ENCODE measurements around the gene BCAT1. TPM values are rescaled to one million over a fixed set of nuclear protein-coding genes. Genes with fewer than 3 reads are reported as not detected.
"Not testable (repeated sequence)": the region's sequence is repeated elsewhere in the genome, so short reads cannot be mapped to it uniquely, and the experiment has no call there.

The BCAT1 gene
- total RNA-seq, 1 experiment from 2014 or later = not detected

DNA sequence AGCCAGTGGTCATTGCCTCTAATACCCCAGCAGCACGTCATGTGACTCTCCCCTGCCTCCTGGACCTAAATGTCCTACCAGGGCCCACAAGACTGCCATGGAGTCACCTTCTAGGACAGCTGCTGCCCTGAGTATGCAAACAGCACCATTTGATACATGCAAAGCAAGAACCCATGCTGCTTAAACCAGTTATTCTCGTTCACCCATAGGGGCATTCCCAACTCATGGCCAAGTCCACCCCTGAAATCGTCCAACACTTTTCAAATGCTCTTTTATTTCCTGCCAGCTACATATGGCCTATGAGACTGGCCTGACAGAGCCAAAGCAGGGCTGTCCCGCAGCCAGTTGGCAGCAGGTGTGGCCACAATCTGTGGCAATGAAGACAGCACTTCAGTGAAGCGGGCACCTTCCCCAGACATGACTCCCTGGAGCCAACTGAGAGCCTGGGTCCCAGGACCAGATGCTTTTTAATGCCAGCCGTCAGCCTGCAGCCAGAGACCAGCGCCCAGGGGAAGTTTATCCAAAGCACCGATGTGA is 99.9 kb downstream of the BCAT1 start:
- DNase-seq (ENCODE audit: low read depth) = no peak
- in situ Hi-C loops (cut with HindIII; ENCODE audit: low pct_unique_long_range_greater_than_20kb, low sequenced_read_pairs) = no loop called here

DNA sequence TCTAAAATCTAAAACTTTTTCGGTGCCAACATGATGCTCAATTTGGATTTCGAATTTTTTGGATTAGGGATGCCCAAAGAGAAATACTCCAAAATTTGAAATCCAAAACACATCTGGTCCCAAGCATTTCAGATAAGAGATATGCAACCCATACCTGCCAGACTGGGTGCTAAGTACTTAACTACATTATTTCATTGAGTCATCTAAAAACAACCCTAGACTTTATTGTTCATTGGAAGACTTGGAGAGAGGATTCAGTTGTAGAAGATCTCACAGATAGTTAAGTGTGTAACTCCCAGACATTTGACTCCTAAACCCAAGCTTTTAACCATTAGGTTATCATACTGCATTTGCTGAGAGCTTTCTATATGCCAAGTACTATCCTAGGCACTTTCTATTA is 102.2 kb downstream of the BCAT1 start:
- in situ Hi-C loops (cut with HindIII; ENCODE audit: low pct_unique_long_range_greater_than_20kb, low sequenced_read_pairs) = no loop called here
- no peak for DNase-seq (ENCODE audit: low read depth)

DNA sequence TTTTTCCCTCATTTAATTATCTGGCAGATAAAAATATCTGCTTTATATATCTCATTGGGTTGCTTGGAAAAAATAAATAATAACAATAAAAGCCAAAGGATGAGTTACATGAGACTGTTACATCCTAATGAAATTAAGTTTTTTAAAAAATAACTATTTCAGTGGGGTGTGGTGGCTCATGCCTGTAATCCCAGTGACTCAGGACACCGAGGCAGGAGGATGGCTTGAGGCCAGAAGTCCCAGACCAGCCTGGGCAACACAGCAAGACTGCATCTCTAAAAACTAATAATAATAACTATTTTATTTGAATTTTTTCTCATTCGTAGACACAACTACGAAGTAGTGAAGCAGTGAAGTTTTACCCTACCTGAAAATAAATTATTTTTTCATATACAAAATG is 103.3 kb downstream of the BCAT1 start:
- no peak for DNase-seq (ENCODE audit: low read depth)
- in situ Hi-C loops (cut with HindIII; ENCODE audit: low pct_unique_long_range_greater_than_20kb, low sequenced_read_pairs) = no loop called here

DNA sequence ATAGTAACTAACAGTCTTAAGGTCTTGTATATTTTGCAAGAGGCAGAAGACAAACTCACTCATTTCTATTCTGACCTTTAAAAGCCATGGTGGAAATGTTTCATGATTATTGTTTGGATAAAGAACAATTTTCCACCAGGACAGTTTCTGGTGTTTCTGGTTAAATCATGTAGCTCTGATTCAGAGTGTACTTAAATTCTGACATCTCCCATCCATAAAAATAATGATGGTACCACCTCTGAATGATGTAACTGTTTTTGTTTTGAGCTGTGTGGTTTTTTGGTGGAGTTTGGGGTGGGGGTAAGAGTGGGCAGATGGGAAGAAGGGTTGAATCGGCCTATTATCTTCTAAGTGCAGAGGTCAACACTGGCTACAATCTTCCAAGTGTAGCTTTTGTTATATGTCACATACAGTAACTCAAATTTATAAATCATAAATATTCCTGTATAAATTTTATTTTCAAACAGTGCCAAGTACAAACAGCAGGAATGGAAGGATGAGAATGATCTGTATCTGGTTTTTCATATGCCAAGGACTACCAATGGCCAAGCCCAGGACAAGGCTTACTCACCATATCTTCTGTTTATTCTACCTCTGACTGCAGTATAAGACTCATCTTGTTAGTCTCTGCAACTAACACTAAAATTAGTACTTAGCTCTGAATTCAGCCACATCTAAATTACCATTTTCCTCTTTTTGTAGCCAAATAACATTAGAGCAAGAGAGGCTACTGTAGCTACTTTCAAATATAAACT is 108.7 kb downstream of the BCAT1 start:
- no peak for DNase-seq (ENCODE audit: low read depth)
- in situ Hi-C loops (cut with HindIII; ENCODE audit: low pct_unique_long_range_greater_than_20kb, low sequenced_read_pairs) = no loop called here

DNA sequence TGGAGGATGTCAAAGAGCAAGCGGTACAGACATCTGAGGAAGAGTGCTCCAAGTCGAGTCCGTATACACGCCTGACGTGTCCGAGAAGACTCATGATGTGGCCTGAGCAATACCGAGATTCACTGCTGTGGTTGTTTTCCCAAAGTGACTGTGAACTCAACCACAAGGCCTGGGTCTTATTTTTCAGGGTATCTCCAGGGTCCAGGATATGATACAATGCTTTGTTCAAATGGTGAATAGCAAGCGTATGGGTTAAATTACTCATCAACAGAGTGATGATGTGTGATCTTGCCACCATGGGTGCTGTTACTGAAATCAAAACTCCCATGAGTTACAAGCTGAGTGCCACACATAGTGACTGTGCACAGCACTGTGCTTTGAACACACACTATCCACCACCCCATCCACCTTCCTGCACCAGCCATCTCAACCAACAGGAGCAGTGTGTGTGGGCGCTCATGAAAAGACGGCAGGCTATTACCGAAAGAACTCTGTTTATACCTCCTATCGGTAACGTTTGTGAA is 109.6 kb downstream of the BCAT1 start:
- in situ Hi-C loops (cut with HindIII; ENCODE audit: low pct_unique_long_range_greater_than_20kb, low sequenced_read_pairs) = no loop called here

DNA sequence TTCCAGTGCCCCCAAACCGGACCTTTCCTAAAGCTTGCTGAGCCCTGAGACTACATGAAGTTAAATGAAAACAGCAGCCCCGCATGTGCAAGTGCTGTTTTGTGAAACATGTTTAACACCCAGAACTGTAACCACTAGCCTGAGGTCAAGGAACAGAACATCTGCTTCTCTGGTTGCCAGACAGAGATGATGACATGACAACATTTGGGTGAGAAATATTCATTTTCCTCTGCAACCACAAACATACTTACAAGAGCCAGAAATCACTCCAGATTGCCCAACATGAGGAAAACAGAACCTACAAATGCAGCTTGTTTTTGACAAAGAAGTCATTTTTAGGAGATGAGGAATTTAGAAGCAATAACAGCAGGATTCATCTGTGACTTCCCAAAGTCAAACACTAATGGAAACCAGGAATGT is 110.4 kb downstream of the BCAT1 start:
- in situ Hi-C loops (cut with HindIII; ENCODE audit: low pct_unique_long_range_greater_than_20kb, low sequenced_read_pairs) = no loop called here
- DNase-seq (ENCODE audit: low read depth) = no peak

More for the DNA sequence above, 109.6 kb downstream of the BCAT1 start:
- no peak for DNase-seq (ENCODE audit: low read depth)

DNA sequence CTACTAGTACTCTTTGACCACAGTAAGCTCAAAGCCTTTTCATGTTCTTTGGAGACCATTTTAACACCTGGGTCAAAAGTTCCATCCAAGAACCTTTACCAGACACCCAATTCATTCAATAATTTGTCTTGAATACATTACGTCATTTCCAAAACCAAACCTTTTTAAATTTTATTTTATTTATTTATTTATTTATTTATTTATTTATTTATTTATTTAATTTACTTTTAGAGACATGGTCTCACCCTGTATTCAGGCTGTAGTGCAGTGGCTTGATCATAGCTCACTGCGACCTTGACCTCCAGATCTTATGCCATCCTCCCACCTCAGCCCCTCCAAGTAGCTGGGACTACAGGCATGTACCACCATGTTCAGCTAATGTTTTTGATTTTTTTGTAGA is 113.5 kb downstream of the BCAT1 start:
- in situ Hi-C loops (cut with HindIII; ENCODE audit: low pct_unique_long_range_greater_than_20kb, low sequenced_read_pairs) = no loop called here
- no peak for DNase-seq (ENCODE audit: low read depth)

DNA sequence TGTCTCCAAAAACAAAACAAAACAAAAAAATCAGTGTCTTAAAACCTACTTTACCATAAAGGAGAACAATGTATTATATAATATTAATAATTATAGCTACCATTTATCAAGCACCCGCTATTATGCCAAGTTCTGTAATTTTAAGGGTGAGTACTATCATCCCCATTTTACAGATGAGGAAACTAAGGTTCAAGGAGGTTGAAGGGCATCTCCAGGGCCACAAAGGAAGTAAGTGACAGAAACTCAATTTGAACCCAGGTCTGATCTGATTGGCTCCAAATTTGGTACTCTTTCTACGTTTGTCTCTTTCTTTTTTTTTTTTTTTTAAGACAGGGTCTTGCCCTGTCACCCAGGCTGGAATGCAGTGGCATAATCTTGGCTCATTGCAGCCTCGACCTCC is 115.4 kb downstream of the BCAT1 start:
- in situ Hi-C loops (cut with HindIII; ENCODE audit: low pct_unique_long_range_greater_than_20kb, low sequenced_read_pairs) = no loop called here

DNA sequence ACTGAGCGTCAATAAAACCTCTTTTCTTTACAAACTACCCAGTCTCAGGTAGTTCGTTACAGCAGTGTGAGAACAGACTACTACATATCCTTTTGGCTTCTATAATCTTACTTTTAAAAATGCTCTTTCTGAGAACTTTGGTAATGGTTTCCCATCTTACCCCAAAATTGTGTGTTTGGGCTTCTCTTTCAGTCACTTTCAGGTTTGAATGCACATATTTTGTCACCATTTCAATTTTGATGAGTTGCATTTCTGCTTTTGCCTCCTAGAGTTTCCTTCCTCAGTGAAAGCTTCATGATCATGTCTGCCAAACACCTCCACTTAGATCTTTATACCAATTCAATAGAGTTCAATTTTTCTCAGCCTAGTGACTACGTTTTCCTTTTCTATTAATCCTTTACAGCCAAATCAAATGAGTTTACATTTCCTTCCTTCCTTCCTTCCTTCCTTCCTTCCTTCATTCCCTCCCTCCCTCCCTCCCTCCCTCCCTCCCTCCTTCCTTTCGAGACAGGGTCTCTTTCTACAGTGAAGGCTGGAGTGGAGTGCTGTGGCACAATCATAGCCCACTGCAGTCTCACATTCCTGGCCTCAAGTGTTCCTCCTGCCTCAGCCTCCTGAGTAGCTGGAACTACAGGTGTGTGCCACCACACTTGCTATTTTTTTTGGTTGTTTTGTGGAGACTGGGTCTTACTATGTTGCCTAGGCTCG is 124.9 kb downstream of the BCAT1 start:
- in situ Hi-C loops (cut with HindIII; ENCODE audit: low pct_unique_long_range_greater_than_20kb, low sequenced_read_pairs) = no loop called here
- no peak for DNase-seq (ENCODE audit: low read depth)

More for the DNA sequence above, 115.4 kb downstream of the BCAT1 start:
- DNase-seq (ENCODE audit: low read depth) = no peak

DNA sequence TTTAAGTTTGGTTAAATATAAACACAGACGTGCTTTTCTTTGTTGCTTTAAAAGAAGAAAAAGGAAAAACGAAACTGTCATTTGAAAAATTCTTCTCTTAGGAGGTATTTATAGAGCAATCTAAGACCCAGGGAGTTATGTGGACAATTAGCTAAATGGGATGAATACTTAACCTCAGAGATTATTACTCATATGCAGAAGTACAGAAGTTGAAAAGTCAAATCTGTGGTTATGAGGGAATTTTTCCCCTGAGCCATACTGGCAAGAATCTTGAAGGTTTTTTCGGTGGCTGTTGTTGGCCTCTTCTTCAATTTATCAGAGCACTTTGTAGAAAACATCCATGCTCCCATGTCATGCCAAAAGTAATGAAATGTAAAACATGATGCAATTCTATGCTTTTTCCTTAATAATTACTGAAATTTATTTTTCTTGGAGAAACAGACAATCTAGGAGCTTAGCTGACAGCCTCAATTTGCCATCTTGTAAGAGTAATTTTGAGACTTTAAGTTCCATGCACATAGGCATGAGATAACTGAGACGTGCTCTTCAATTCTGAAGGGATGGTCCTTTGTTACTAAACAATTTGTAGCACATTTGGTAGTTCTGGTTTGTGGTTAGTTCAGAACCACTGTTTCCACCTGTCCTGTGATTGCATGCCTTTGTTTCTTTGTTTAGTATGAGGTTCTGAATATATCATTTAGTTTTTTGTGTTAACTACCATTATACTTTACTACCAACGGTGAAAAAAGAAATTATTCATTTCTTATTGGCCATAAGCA is 126.6 kb downstream of the BCAT1 start:
- DNase-seq (ENCODE audit: low read depth) = no peak
- in situ Hi-C loops (cut with HindIII; ENCODE audit: low pct_unique_long_range_greater_than_20kb, low sequenced_read_pairs) = no loop called here

DNA sequence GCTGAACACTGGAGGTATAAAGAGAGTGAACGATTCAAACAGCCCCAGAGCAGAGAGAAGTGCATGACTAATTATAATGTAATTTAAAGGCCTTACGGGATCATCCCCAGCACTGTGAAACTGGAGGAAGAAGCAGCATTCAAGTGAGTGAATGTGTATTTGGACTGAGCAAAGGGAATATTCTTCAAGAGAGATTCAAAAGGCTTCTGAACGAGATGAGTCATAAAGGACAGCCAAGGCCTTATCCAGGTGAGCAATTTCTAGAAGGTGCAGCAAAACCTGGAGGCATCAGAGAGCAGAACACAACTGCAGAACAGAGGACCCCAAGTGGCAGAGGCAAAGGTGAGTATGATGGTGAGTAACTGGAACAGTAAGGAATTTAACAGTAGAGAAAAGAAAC is 127.2 kb downstream of the BCAT1 start:
- no peak for DNase-seq (ENCODE audit: low read depth)

DNA sequence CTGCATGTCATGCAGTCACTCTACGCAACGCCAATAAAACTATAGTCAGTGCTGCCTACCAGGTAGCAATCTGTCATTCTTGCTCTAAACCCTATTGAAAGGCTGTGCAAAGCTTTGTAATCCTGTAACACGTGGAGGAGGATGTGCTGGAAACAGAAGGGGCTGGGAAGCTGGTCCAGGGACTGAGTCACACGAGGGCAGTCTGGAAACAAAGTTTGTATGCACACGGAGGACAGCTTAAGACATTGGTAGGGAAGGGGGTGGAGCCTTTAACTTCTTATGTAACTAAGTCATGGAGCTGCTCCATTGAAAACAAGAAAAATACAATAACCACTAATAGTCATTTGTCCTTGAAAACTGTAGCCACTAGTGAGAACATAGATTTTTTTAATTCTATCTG is 128.0 kb downstream of the BCAT1 start:
- no peak for DNase-seq (ENCODE audit: low read depth)
- in situ Hi-C loops (cut with HindIII; ENCODE audit: low pct_unique_long_range_greater_than_20kb, low sequenced_read_pairs) = no loop called here

More for the DNA sequence above, 127.2 kb downstream of the BCAT1 start:
- in situ Hi-C loops (cut with HindIII; ENCODE audit: low pct_unique_long_range_greater_than_20kb, low sequenced_read_pairs) = no loop called here

DNA sequence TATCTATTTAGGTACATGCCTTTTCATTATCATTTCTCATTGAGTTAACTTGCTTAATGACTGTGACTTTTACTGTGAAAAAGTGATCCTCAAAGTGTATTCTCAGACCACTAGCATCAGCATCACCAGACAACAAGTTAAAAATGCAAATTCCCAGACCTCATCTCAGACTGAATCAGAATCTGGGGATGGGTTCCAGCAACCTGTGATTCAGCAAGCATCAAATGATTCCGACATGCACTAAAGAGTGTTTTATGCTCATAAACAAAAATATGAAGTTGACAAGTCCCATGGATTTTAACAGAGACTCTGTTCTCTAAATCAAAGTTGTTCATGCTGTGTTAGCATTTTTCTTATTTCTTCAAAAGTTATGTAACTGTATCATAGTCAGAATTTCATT is 130.6 kb downstream of the BCAT1 start:
- in situ Hi-C loops (cut with HindIII; ENCODE audit: low pct_unique_long_range_greater_than_20kb, low sequenced_read_pairs) = no loop called here
- DNase-seq (ENCODE audit: low read depth) = no peak

DNA sequence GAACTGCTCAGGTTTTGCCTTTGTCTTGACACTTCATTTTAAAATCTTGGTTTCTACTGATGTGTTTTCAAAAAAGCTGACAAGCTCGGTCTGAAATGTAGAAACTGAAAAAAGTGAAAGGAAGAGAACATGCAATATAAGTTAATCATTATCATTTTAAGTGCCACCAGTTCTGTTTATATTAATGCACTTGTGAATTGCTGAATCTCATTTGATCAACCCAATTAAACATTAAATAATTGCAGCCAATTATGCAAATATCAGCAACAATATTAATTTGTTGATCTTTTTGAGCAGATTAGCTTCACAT is 133.8 kb downstream of the BCAT1 start:
- in situ Hi-C loops (cut with HindIII; ENCODE audit: low pct_unique_long_range_greater_than_20kb, low sequenced_read_pairs) = no loop called here
- no peak for DNase-seq (ENCODE audit: low read depth)

DNA sequence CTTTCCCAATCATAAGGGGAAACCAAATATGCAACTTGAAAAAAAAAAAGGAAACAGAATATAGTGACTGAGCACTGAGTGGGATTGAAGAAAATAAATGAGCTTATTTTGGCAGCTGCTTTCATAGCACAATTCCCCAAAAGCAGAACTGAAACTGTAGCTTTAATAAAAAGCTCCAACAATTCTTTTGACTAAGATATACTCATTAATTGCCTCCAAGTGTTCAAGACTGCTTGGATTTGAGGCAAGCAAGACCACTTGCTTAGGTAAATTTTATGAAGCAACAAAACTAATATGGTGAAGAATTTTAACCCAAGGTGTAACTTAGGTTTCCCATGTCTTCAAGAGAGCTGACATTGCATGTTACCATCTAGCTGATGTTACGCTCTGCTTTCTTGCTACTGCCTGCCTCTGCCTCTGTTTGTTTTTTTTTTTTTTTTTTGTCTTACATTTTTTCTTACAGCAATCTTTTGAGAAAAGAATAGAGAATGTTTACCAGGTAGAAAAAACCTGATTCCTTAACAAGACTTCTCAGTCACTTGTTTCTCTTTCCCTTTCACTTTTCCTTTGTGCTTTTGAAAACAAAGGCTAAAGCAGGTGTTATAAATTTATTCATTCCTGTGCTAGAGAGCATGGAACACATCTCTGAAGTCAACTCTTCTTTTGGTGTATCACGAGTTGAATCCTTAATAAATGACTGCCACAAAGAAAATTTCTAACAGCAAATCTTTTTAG is 134.4 kb downstream of the BCAT1 start:
- in situ Hi-C loops (cut with HindIII; ENCODE audit: low pct_unique_long_range_greater_than_20kb, low sequenced_read_pairs) = no loop called here
- DNase-seq (ENCODE audit: low read depth) = no peak

DNA sequence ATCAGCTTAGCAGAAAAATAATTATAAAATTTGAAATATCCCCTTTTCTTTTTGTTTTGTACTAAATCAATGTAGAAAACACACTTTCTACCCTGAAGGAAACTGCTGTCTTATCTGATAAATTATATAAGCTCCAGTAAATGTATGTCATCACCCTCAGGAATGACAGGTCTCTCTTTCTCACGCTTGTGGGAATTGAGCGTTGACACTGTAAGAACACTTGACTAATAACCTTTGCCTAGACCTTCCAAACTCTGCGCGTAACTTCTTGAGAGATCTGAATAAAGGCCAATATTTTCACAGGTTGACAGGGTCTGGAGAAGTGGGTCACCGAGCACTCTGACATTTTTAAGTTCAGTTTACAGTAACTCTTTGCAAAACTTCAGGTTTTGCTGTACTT is 138.5 kb downstream of the BCAT1 start:
- in situ Hi-C loops (cut with HindIII; ENCODE audit: low pct_unique_long_range_greater_than_20kb, low sequenced_read_pairs) = no loop called here
- DNase-seq (ENCODE audit: low read depth) = no peak

DNA sequence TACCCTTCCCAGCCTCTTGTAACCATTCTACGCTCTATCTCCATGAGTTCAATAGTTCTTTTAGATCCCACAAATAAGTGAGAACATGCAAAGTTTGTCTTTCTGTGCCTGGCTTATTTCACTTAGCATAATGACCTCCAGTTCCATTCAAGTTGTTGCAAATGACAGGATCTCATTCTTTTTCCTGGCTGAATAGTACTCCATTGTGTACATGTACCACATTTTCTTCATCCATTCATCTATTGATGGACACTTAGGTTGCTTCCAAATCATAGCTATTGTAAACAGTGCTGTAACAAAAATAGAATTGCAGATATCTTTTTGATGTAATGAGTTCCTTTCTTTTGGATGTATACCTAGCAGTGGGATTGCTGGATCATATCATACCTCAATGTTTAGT is 139.6 kb downstream of the BCAT1 start:
- in situ Hi-C loops (cut with HindIII; ENCODE audit: low pct_unique_long_range_greater_than_20kb, low sequenced_read_pairs); DNase-seq (ENCODE audit: low read depth): not testable (repeated sequence)

DNA sequence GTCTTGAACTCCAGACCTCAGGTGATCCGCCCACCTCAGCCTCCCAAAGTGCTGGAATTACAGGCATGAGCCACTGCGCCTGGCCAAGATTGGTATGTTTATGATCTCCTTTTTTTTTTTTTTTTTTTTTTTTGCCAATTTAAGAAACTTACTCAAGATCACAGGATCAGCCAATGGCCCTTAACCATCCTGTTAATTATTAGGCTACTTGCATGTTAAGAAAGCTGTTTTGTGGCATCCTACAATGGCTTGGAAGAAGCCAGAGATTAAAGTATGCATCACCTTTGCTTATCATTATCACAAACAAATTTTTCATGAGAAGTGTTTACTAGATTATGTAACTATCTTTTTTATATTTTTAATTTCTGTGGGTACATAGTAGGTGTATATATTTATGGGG is 140.2 kb downstream of the BCAT1 start:
- peak; percentile 6 for DNase-seq (ENCODE audit: low read depth)
- in situ Hi-C loops (cut with HindIII; ENCODE audit: low pct_unique_long_range_greater_than_20kb, low sequenced_read_pairs) = no loop called here
